ENCODE measurements around the gene INTS4. TPM values are rescaled to one million over a fixed set of nuclear protein-coding genes. Genes with fewer than 3 reads are reported as not detected.
"Not testable (repeated sequence)": the region's sequence is repeated elsewhere in the genome, so short reads cannot be mapped to it uniquely, and the experiment has no call there.

The INTS4 gene
- polyA plus RNA-seq, 1 of the 3 experiments (the other 2 are of a cell fraction): 23.0 TPM

- Histone ChIP-seq H3K27me3 (ENCODE audit: insufficient read depth) (no peaks in the 10 kb centered on the region), H3K9me3 (no peaks in the 10 kb centered on the region), H3K79me2 (ENCODE audit: insufficient read depth) (no peaks in the 10 kb centered on the region), H3K9ac (no peak overlapping the region), H3K27ac (ENCODE audit: low read depth in 2 of 2, low read length in 1 of 2) (no peak overlapping the region), H3K4me2 (no peak overlapping the region), H4K20me1 (ENCODE audit: insufficient read depth) (no peaks in the 10 kb centered on the region), H3K4me3 (ENCODE audit: low read depth in 2 of 2, low read length in 1 of 2) (no peak overlapping the region), H2AFZ (ENCODE audit: low read depth) (no peak overlapping the region), H3F3A (replicated peaks; ENCODE audit: insufficient read depth) (no peaks in the 10 kb centered on the region), H3K9me2 (no peaks in the 10 kb centered on the region), H3K36me3 (replicated peaks in 1 of 2; ENCODE audit: control insufficient read depth in 1 of 2, insufficient read depth in 2 of 2, low read length in 1 of 2) (peaks cover 21 to 37% of the 10 kb centered on the region in 2 experiments), H3K4me1 (ENCODE audit: control insufficient read depth in 1 of 2, insufficient read depth in 2 of 2, low read depth in 1 of 2, low read length in 1 of 2) (no peaks in the 10 kb centered on the region)
- DNase-seq: no peak
- no peak for TF ChIP-seq PBX3 (IDR thresholded peaks at IDR 0.05)
- no peak for TF ChIP-seq TAF1 (IDR thresholded peaks at IDR 0.05; ENCODE audit: borderline replicate concordance, low read depth, low read length)
- no peak for TF ChIP-seq TEAD4 (IDR thresholded peaks at IDR 0.05; ENCODE audit: borderline replicate concordance, insufficient read depth)
- no peak for TF ChIP-seq RCOR1 (IDR thresholded peaks at IDR 0.05; ENCODE audit: low read length)
- TF ChIP-seq RAD21 (IDR thresholded peaks at IDR 0.05; ENCODE audit: low read length): no peak
- TF ChIP-seq, protein P1, sequence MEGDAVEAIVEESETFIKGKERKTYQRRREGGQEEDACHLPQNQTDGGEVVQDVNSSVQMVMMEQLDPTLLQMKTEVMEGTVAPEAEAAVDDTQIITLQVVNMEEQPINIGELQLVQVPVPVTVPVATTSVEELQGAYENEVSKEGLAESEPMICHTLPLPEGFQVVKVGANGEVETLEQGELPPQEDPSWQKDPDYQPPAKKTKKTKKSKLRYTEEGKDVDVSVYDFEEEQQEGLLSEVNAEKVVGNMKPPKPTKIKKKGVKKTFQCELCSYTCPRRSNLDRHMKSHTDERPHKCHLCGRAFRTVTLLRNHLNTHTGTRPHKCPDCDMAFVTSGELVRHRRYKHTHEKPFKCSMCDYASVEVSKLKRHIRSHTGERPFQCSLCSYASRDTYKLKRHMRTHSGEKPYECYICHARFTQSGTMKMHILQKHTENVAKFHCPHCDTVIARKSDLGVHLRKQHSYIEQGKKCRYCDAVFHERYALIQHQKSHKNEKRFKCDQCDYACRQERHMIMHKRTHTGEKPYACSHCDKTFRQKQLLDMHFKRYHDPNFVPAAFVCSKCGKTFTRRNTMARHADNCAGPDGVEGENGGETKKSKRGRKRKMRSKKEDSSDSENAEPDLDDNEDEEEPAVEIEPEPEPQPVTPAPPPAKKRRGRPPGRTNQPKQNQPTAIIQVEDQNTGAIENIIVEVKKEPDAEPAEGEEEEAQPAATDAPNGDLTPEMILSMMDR (IDR thresholded peaks at IDR 0.05): no peak
- no peak for TF ChIP-seq CHD2 (IDR thresholded peaks at IDR 0.05; ENCODE audit: low read length, partially characterized antibody)
- TF ChIP-seq YY1 (IDR thresholded peaks at IDR 0.05; ENCODE audit: low read depth): no peak
- TF ChIP-seq SMC3 (IDR thresholded peaks at IDR 0.05; ENCODE audit: low read depth, low read length): no peak
- TF ChIP-seq FOXM1 (IDR thresholded peaks at IDR 0.05; ENCODE audit: low read depth): no peak
- no peak for TF ChIP-seq SIN3A (IDR thresholded peaks at IDR 0.05; ENCODE audit: borderline replicate concordance, low read depth, low read length)
- TF ChIP-seq JUND (IDR thresholded peaks at IDR 0.05): no peak
- no peak for TF ChIP-seq NRF1 (IDR thresholded peaks at IDR 0.05; ENCODE audit: low read depth, low read length)
- no peak for TF ChIP-seq RFX5 (IDR thresholded peaks at IDR 0.05; ENCODE audit: low read length)
- TF ChIP-seq POLR2AphosphoS5 (IDR thresholded peaks at IDR 0.05; ENCODE audit: low read depth, low read length): no peak
- ChIA-PET CTCF (interaction anchor here (1.6 kb wide), 1 partner anchor 11 kb away, joined by 3 read pairs; no protein-coding TSS in a partner anchor), POLR2A (no interaction called here)
- 79% methylated on average over 4 of the region's 4 CpGs for WGBS (ENCODE audit: low lambda C conversion rate)
These were observed 35.0 kb downstream of the INTS4 start for GRCh38 chr11:77959434-77959833.

DNA sequence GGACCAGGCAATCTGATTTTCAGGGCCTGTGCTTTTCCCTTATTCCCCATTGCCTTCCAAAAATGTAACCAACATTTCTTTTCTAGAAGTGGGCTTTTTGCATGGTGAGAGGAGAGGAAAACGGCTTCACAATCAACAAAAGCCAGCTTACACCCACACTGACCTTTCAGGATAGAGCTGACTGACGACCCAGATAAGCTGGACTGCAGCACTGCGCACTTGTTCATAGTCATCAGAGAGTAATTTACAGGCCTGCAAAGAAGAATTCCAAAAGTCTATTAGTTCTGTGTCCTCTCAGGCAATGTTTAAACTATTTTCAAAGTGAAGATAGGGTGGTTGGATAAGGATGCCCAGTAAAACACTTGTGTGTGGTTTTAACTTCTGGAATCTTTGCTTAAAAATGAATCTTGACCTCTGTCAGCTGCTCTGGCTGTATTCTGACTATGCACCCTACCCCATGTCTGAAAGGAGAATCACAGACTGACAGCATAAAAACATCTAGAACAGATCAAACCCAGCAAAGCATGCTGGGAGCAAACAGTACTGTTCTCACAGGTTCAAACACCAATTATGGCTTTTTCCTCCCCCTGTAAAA lies 35.8 kb downstream of the INTS4 start:
- H3K4me3 ChIP-seq (ENCODE audit: low read depth in 2 of 2, low read length in 1 of 2); POLR2A ChIA-PET; H3K79me2 ChIP-seq (ENCODE audit: insufficient read depth); DNase-seq; H3K4me2 ChIP-seq; H3K9ac ChIP-seq; H3K27ac ChIP-seq (ENCODE audit: low read depth in 2 of 2, low read length in 1 of 2); H3K4me1 ChIP-seq (ENCODE audit: control insufficient read depth in 1 of 2, insufficient read depth in 2 of 2, low read depth in 1 of 2, low read length in 1 of 2); H3K9me3 ChIP-seq; H3F3A ChIP-seq (replicated peaks; ENCODE audit: insufficient read depth); H4K20me1 ChIP-seq (ENCODE audit: insufficient read depth); H3K9me2 ChIP-seq; H2AFZ ChIP-seq (ENCODE audit: low read depth); H3K27me3 ChIP-seq (ENCODE audit: insufficient read depth): not testable (repeated sequence)
- CTCF ChIA-PET: interaction anchor here (1.6 kb wide), 1 partner anchor 12 kb away, joined by 3 read pairs; no protein-coding TSS in a partner anchor
- WGBS (ENCODE audit: low lambda C conversion rate): 90% methylated on average over 3 of the region's 3 CpGs
- peaks cover 23 to 40% of the 10 kb centered on the region in 2 experiments for H3K36me3 ChIP-seq (replicated peaks in 1 of 2; ENCODE audit: control insufficient read depth in 1 of 2, insufficient read depth in 2 of 2, low read length in 1 of 2)

Data from SK-N-SH (cell line).